GM12878 (cell line): ENCODE results near the gene MEIOC.

Source experiments
- BMI1 ChIP-seq: fragments of 450-650 bp; IDR thresholded peaks from 2 replicates; pipeline ENCODE4 v1.6.1; 2016; ENCODE audit warnings: mild to moderate bottlenecking, moderate library complexity, borderline replicate concordance
- EP300 ChIP-seq, 2 experiments: fragments of 150-350 bp in 1 of 2; IDR thresholded peaks; 2 replicates each; pipeline ENCODE4 v1.6.1; 2011 to 2012; ENCODE audit warnings: low read depth in 2 of 2, low read length in 2 of 2, borderline replicate concordance in 1 of 2, improper control_type of control experiment in 1 of 2, inconsistent platforms in 1 of 2; ENCODE audit not compliant: control insufficient read depth in 1 of 2
- JUND ChIP-seq: IDR thresholded peaks from 2 replicates; pipeline ENCODE4 v1.6.1; 2012; ENCODE audit warnings: low read depth, mild to moderate bottlenecking, low read length, improper control_type of control experiment, moderate library complexity
- TF ChIP-seq, protein P1 (sequence below): fragments of 450-650 bp; IDR thresholded peaks from 2 replicates; pipeline ENCODE4 v1.6.1; 2014; ENCODE audit warnings: mild to moderate bottlenecking
- TF ChIP-seq, protein P2 (sequence below), 3 experiments: IDR thresholded peaks in 2 of 3; conservative IDR thresholded peaks in 1 of 3; 2 replicates each; pipeline ENCODE4 v1.5.1; 2011; ENCODE audit warnings: low read depth in 3 of 3, low read length in 3 of 3, mild to moderate bottlenecking in 3 of 3, control low read depth in 2 of 3, moderate library complexity in 2 of 3, inconsistent platforms in 1 of 3, mixed read lengths in 1 of 3; ENCODE audit not compliant: control insufficient read depth in 2 of 3, insufficient read depth in 1 of 3; ENCODE audit errors: extremely low read depth in 1 of 3

DNA sequence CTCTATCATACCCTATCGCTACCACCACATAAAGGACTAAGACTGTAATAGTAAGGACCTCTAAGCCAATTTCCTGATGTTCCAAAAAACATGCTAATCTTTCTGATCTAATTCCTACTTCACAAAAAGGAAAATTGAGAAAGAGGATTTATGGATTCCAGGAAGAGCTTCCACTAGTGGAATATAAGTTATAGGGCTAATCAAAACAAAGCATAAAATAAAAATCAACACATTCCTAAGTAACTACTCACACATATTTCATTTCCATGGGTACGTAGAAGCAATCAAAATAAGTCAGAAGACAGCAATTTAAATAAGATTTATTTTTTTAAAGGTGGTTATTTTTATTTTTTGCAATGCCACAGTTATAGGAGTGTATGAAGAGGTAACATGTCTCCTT is 20.9 kb downstream of the MEIOC start:
- TF ChIP-seq, protein P1, sequence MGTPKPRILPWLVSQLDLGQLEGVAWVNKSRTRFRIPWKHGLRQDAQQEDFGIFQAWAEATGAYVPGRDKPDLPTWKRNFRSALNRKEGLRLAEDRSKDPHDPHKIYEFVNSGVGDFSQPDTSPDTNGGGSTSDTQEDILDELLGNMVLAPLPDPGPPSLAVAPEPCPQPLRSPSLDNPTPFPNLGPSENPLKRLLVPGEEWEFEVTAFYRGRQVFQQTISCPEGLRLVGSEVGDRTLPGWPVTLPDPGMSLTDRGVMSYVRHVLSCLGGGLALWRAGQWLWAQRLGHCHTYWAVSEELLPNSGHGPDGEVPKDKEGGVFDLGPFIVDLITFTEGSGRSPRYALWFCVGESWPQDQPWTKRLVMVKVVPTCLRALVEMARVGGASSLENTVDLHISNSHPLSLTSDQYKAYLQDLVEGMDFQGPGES: no peak
- TF ChIP-seq BMI1 (no peak), EP300 (IDR thresholded peaks at IDR 0.05; ENCODE audit: borderline replicate concordance in 1 of 2, control insufficient read depth in 1 of 2, low read depth in 2 of 2, low read length in 2 of 2) (no peak), JUND (no peak)
- TF ChIP-seq, protein P2, sequence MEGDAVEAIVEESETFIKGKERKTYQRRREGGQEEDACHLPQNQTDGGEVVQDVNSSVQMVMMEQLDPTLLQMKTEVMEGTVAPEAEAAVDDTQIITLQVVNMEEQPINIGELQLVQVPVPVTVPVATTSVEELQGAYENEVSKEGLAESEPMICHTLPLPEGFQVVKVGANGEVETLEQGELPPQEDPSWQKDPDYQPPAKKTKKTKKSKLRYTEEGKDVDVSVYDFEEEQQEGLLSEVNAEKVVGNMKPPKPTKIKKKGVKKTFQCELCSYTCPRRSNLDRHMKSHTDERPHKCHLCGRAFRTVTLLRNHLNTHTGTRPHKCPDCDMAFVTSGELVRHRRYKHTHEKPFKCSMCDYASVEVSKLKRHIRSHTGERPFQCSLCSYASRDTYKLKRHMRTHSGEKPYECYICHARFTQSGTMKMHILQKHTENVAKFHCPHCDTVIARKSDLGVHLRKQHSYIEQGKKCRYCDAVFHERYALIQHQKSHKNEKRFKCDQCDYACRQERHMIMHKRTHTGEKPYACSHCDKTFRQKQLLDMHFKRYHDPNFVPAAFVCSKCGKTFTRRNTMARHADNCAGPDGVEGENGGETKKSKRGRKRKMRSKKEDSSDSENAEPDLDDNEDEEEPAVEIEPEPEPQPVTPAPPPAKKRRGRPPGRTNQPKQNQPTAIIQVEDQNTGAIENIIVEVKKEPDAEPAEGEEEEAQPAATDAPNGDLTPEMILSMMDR (IDR thresholded peaks at IDR 0.05 in 2 of 3, conservative IDR thresholded peaks at IDR 0.05 in 1 of 3; ENCODE audit: control insufficient read depth in 2 of 3, extremely low read depth in 1 of 3, insufficient read depth in 1 of 3, low read depth in 3 of 3, low read length in 3 of 3): no peak
